GM19397 (cell line): ENCODE measurements around the gene FOCAD.

Source experiments
- ATAC-seq: cut with Tn5 transposase; IDR thresholded peaks from one replicate; pipeline ENCODE4 v1.9.1; 2021; ENCODE audit warnings: mild to moderate bottlenecking, moderate library complexity; ENCODE audit not compliant: unreplicated experiment

Gene FOCAD

DNA sequence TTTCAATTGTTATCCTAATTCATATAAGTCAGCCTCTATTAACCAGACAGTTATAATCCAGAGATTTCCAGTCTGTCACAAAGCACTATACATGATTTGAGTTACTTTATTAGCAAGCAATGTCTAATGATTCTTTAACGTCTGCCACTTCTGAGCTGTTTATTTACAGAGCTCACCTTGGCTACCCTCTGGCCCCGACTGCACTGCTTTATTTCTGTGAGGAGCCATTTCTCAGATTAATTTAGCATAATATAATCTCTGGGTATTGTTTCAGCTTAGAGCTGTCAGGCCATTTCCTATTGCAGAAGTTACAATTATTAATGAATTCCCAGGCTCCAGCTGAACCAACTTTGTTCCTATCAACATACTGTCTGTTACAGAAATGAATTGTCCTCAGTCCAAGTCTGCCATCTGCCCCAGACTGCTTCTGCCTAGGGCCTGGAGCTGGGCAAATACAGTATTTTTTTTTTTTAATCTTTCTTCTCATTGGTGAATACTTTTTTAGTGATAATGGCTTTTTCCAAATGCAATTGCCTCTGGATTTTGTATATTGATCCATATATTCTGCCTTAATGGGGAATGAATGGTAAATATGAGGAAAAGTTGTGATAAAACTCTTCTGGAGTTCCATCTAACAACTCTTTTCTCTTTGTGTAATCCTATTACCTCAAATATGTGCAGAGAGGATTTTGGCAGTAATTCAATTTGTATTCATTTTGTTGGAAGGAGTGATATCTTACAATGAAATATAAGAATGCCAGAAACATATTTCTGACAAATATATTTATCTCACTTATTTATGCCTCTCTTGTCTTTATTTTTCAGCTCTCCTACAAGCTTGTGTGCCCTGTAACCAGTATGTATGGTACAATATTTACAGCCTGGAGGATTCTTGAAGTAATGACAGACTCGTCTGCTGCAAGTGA, 104.7 kb downstream of the FOCAD start:
- no peak for ATAC-seq

DNA sequence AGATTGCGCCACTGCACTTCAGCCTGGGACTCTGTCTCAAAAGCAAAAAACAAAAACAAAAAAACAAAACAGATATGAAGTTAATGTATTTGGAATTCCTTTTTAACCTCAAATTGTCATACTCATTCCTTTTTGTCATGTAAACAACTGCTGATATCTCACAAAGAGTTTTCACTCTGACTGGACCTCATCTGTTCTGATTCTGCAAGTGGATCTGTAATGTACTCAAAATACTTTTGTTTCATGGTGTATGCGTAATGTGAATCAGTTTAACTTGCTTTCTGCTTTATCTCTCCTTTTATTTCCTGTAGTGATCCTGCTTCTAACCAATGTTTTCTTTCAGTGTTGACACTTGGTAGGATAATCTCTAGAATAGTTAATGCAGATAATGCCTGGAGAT, 106.7 kb downstream of the FOCAD start:
- ATAC-seq = no peak

DNA sequence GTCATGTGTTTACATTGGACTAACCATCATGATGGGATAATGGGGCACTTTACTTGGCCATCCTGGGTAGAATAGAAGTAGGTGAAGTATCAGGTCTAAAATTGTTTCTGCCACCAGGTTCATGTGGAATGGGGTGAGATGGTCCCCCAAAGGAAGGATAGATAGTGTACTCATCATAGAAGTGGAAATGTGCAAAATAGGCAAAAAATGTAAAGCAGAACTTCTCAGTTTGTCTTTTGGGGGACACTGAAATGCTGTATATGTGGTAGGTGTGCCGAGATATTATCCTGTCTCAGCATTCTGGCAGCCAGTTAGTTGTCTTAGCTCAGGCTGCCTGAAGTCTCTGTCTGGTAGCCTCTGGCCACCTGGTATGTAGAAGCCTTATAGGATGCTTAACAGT, 107.6 kb downstream of the FOCAD start:
- no peak for ATAC-seq

DNA sequence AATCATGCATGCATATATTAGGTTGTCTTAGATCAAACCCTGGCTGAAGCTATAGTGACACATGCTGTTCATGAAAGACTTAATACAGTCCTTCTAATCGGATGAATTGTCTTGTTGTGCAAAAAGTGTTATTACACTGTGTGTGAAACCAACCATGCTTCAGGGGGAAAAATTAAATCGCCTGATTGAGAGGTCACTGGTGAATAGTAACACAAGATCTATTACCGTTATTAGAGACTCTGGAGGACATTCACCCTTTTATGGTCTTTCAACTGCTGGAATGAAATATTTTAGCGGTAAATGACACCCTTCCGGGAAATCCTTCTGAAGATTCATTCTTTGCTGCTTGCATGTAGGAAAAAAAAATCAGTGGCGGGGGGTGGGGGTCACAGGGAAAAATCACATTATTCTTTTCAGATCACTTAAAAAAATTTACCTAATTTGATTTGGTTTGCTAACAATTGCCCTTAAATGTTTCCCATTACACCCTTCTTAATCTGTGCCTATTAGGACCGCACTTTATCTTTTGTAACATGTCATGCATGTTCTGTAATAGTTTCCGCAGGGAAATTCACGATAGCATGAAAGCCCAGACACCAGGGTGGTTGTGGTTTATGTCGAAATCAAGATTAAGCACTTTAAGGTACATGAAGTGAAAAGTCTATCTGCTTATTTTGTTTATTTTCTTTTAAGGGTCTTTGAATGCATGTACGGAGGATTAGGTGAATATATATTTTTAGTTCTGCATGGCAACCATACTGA, 120.6 kb downstream of the FOCAD start:
- no peak for ATAC-seq

DNA sequence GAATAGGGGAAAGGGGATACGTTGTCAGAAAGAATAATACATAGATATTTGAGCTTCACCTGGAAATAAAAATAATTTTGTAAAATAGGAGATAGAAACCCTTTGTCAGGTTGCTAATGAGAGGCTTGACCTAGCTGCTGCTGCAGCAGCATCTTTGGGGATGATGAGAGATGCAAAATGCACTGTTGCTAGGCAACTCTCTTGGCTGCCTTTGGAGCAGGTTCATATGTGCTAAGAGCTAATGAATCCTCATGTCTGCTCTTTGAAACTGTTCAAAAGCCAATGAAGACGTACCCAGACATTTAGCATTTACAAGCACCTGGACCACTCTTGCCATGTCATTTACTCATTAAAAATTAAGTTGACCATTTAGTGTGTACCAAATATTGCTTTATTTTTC, 121.7 kb downstream of the FOCAD start:
- no peak for ATAC-seq

GRCh38 chr9:20808002-20808401, 123.9 kb downstream of the FOCAD start:
- ATAC-seq = no peak

DNA sequence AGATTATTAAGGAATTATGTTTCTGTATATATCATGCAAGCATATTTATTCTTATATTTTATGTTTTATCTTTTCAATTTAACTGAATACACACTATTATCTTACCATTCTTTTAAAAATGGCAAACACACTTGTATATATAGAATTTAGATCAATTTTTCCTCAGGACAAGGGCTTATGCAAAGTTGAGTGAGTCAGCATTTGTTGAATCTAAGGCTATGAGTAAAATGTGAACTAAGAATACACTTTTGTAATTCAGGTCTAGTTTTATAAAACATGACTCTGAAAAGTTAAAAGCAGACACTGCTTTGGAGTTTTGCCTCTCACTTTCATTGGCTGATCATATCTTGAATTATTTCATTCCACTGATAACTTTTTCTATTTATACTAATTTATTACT, 127.8 kb downstream of the FOCAD start:
- ATAC-seq = no peak

- no peak for ATAC-seq
These were observed 132.1 kb downstream of the FOCAD start for GRCh38 chr9:20815923-20816703.

- no peak for ATAC-seq
These were observed 139.0 kb downstream of the FOCAD start for GRCh38 chr9:20823051-20823450.

GRCh38 chr9:20831028-20831427, 147.0 kb downstream of the FOCAD start:
- ATAC-seq = no peak

- ATAC-seq = no peak
These were observed 148.7 kb downstream of the FOCAD start for GRCh38 chr9:20832775-20833174.

DNA sequence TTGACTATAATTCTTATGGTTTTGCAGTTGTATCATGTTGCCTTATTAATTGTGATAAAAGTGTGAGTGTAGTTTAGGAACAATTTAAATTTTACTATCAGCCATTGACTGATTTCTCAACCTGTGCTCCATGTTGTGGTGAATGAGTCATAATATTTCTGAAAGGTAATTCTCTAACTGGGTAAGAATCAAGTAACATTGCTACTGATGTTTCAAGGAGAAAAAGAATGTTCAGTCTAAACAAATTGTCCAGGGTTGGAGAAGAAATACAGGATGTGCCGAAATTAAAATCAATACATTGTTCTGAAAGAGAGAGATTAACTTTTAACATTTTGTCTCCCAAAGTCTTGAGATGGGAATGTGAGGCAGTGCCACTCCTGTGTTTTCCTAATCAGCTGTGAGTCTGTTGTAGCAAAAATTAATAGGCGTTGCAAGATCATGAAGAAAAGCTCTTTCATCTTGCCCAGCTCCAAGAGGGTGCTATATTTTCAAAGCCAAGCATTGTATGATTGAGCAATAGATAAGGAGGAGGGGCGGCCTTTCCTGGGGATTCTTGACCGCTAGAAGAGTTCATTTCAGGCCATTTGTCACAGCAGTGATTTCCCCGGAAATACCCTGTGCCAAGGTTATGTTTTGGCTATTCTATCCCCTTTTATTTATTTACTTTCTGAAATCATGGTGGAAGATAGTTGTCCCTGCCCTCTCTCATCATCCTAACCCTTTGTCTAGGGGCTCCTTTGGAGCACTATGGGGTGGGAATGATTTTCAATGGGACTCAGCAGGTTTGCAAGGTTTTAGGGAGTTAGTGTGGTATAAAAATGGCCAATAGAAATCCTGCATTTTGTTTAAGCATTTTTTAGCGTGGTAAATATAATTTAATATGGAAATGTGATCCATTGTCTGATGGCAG, 151.6 kb downstream of the FOCAD start:
- ATAC-seq = no peak

DNA sequence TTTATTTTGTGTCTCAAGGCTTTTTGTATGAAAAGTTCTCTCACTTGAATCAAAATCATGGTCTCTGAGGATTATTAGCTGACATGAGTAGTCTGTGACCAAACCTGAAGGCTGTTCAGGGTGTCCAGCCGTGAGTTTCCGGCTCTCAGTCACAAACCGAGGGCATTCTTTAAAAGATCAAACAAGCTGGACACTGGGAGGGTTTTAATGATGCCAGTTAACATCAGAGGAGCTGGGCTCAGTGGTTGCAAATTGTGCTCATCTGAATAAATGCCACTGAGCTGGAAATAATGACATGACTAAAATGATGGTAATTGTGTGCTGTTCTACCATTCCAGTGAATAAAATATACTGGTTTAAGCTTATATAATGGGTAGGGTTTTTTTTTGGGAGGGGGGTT, 153.1 kb downstream of the FOCAD start:
- no peak for ATAC-seq

- ATAC-seq = no peak
These were observed 154.2 kb downstream of the FOCAD start for GRCh38 chr9:20838218-20838617.

- ATAC-seq = no peak
These were observed 160.9 kb downstream of the FOCAD start for GRCh38 chr9:20844916-20845315.

DNA sequence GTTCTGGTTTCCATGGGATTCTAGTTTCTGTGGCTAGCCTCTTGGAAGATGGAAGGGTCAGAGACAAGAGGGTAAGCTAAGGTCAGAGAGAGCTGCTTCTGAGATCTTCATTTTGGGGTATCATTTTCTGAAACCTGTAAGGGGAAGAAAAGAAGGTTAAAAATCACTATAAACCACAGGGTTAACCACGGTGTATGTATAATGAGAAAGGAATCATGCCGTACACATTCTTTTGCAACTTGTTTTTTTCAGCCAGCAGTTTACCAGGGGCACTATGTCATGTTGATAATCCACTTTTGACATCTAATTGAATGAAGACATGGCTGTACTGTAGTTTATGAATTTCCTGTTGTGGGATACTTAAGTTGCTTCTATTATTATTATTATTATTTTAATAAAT, 164.4 kb downstream of the FOCAD start:
- ATAC-seq = no peak

DNA sequence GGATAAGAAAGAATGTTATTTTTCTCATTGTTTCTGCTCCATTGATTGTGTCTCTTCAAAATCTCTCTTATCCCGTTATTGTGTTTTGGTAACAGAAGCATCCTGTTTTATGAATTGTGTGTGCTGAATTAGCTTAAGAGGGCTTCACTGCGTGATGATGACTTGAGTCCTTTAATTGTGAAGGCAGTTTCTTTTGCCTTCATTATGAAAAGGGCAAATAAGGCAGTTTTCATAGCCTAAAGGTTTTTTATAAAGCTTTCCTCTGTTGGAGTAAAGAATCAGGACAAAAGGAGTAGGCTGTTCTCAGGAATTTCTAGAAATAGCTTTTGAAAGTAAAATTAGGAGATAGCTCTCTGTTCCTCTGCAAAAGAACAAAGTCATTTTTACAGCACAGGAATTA, 169.8 kb downstream of the FOCAD start:
- no peak for ATAC-seq

- ATAC-seq = no peak
These were observed 170.4 kb downstream of the FOCAD start for GRCh38 chr9:20854444-20854843.

- no peak for ATAC-seq
These were observed 179.9 kb downstream of the FOCAD start for GRCh38 chr9:20863945-20864344.

DNA sequence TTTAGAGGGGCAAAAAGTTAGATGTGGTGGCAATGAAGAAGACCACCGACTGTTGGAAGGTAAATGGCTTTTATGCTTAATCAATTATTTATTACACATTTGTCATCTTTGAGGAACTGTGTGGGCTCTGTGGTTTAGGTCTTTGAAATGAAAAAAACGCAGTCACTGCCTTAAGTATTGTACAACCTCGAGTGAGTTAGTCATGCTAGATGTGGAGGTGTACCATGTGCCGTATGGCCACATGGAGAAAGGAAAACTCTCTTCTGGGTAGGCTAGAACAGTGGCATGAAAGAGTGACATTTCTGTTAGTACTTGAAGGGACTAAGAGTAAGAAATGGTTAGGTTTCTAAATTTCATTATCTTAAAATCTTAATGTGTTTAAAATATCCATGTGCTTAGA, 181.3 kb downstream of the FOCAD start:
- no peak for ATAC-seq
